MM.1S (cell line): ENCODE results near the gene UBE2J2.

Experiments
- DNase-seq: peaks from one replicate; pipeline ENCODE4 v3.0.0-alpha.2; 2015
- H2AFZ ChIP-seq: fragments of 300-600 bp; sonication (generic); 2 replicates; pipeline ENCODE4 v1.6.0; 2016; ENCODE audit warnings: antibody characterized with exemption, low read length
- H3F3A ChIP-seq: fragments of 300-600 bp; sonication (generic); 2 replicates; pipeline ENCODE4 v1.6.1; 2016; ENCODE audit warnings: mild to moderate bottlenecking, antibody characterized with exemption, low read length, moderate library complexity, mixed read lengths; ENCODE audit not compliant: insufficient read depth
- H3K27ac ChIP-seq: fragments of 300-600 bp; sonication (generic); 2 replicates; pipeline ENCODE4 v1.5.1; 2016; ENCODE audit warnings: mild to moderate bottlenecking, low read length
- H3K27me3 ChIP-seq: fragments of 300-600 bp; sonication (generic); replicated peaks from 2 replicates; pipeline ENCODE4 v1.6.0; 2016; ENCODE audit warnings: low read length; ENCODE audit not compliant: insufficient read depth
- H3K36me3 ChIP-seq: fragments of 300-600 bp; sonication (generic); replicated peaks from 2 replicates; pipeline ENCODE4 v1.6.1; 2016; ENCODE audit warnings: mild to moderate bottlenecking, low read length, mixed read lengths; ENCODE audit not compliant: insufficient read depth
- H3K4me1 ChIP-seq: fragments of 300-600 bp; sonication (generic); 2 replicates; pipeline ENCODE4 v1.6.1; 2016; ENCODE audit warnings: low read length, mixed read lengths
- H3K4me2 ChIP-seq: fragments of 300-600 bp; sonication (generic); 2 replicates; pipeline ENCODE4 v1.6.0; 2016; ENCODE audit warnings: low read depth, low read length
- H3K4me3 ChIP-seq: fragments of 300-600 bp; sonication (generic); 2 replicates; pipeline ENCODE4 v1.5.1; 2016; ENCODE audit warnings: low read length, mixed read lengths
- H3K79me2 ChIP-seq: fragments of 300-600 bp; sonication (generic); 2 replicates; pipeline ENCODE4 v1.6.1; 2016; ENCODE audit warnings: mixed run types, low read length, mixed read lengths
- H3K9ac ChIP-seq: fragments of 300-600 bp; sonication (generic); 2 replicates; pipeline ENCODE4 v1.6.1; 2016; ENCODE audit warnings: low read length, mixed read lengths
- H3K9me2 ChIP-seq: fragments of 300-600 bp; sonication (generic); replicated peaks from 2 replicates; pipeline ENCODE4 v1.6.1; 2016; ENCODE audit warnings: mild to moderate bottlenecking, low read length, mixed read lengths; ENCODE audit not compliant: insufficient read depth
- H3K9me3 ChIP-seq: fragments of 300-600 bp; sonication (generic); replicated peaks from 2 replicates; pipeline ENCODE4 v1.6.1; 2016; ENCODE audit warnings: mild to moderate bottlenecking, low read length, mixed read lengths; ENCODE audit not compliant: insufficient read depth
- H4K20me1 ChIP-seq: fragments of 300-600 bp; sonication (generic); 2 replicates; pipeline ENCODE4 v1.6.1; 2016; ENCODE audit warnings: mild to moderate bottlenecking, low read length, moderate library complexity, mixed read lengths; ENCODE audit not compliant: insufficient read depth
- CTCF ChIP-seq: fragments of 300-600 bp; sonication (generic); IDR thresholded peaks from 2 replicates; pipeline ENCODE4 v1.5.1; 2016; ENCODE audit warnings: antibody characterized with exemption, low read length, mixed read lengths
- EZH2 ChIP-seq: fragments of 300-600 bp; sonication (generic); optimal IDR thresholded peaks from 2 replicates; pipeline ENCODE3; 2017; ENCODE audit warnings: low read depth, mild to moderate bottlenecking, antibody characterized with exemption, low read length, mixed read lengths
- EZH2phosphoT487 ChIP-seq: fragments of 300-600 bp; sonication (generic); IDR thresholded peaks from 2 replicates; pipeline ENCODE4 v1.6.1; 2018; ENCODE audit warnings: antibody characterized with exemption, low read length

Gene UBE2J2

GRCh38 chr1:1238702-1239178, 34.9 kb downstream of the UBE2J2 start:
- no peak overlapping the region for H3K9ac ChIP-seq
- no peaks in the 10 kb centered on the region for H3K79me2 ChIP-seq
- no peak overlapping the region for H3K27ac ChIP-seq
- no peaks in the 10 kb centered on the region for H3K4me1 ChIP-seq
- DNase-seq: no peak
- no peak overlapping the region for H3K4me2 ChIP-seq
- no peaks in the 10 kb centered on the region for H3K9me2 ChIP-seq
- H4K20me1 ChIP-seq: no peaks in the 10 kb centered on the region
- no peak overlapping the region for H3K4me3 ChIP-seq
- H3F3A ChIP-seq: no peaks in the 10 kb centered on the region
- no peaks in the 10 kb centered on the region for H3K36me3 ChIP-seq
- H3K9me3 ChIP-seq: no peaks in the 10 kb centered on the region
- no peak for TF ChIP-seq CTCF
- TF ChIP-seq EZH2: no peak
- no peak for TF ChIP-seq EZH2phosphoT487
- no peak overlapping the region for H2AFZ ChIP-seq
- H3K27me3 ChIP-seq: peaks cover 55% of the 10 kb centered on the region

GRCh38 chr1:1237874-1238701, 35.6 kb downstream of the UBE2J2 start:
- no peak for TF ChIP-seq CTCF
- TF ChIP-seq EZH2: no peak
- no peak for TF ChIP-seq EZH2phosphoT487
- no peak for DNase-seq
- no peaks in the 10 kb centered on the region for H3K36me3 ChIP-seq
- no peak overlapping the region for H3K27ac ChIP-seq
- no peaks in the 10 kb centered on the region for H3K9me2 ChIP-seq
- H4K20me1 ChIP-seq: no peaks in the 10 kb centered on the region
- no peaks in the 10 kb centered on the region for H3K9me3 ChIP-seq
- H3F3A ChIP-seq: no peaks in the 10 kb centered on the region
- H3K79me2 ChIP-seq: peaks cover under 1% of the 10 kb centered on the region
- H3K27me3 ChIP-seq: peaks cover 51% of the 10 kb centered on the region
- H3K9ac ChIP-seq: no peak overlapping the region
- no peak overlapping the region for H3K4me3 ChIP-seq
- H2AFZ ChIP-seq: no peak overlapping the region
- H3K4me2 ChIP-seq: no peak overlapping the region
- H3K4me1 ChIP-seq: no peaks in the 10 kb centered on the region

- DNase-seq: no peak
- Histone ChIP-seq H3K4me1 (no peaks in the 10 kb centered on the region), H2AFZ (no peak overlapping the region), H4K20me1 (no peaks in the 10 kb centered on the region), H3K27ac (no peak overlapping the region), H3K4me3 (no peak overlapping the region), H3K9me3 (no peaks in the 10 kb centered on the region), H3K4me2 (no peak overlapping the region), H3K9ac (no peak overlapping the region), H3K9me2 (no peaks in the 10 kb centered on the region), H3K27me3 (peaks cover 47% of the 10 kb centered on the region), H3K79me2 (peaks cover 4% of the 10 kb centered on the region), H3F3A (no peaks in the 10 kb centered on the region), H3K36me3 (no peaks in the 10 kb centered on the region)
- no peak for TF ChIP-seq EZH2phosphoT487
- TF ChIP-seq CTCF: no peak
- TF ChIP-seq EZH2: no peak
Measured at GRCh38 chr1:1236945-1237873, 36.4 kb downstream of the UBE2J2 start.
